HG03565 (cell line): ENCODE data around the gene STX8.
"Not testable (repeated sequence)": the region's sequence is repeated elsewhere in the genome, so short reads cannot be mapped to it uniquely, and the experiment has no call there.

Experiments
- ATAC-seq: cut with Tn5 transposase; IDR thresholded peaks from one replicate; pipeline ENCODE4 v1.9.1; 2021; ENCODE audit warnings: mild to moderate bottlenecking, moderate library complexity; ENCODE audit not compliant: unreplicated experiment

Gene STX8

DNA sequence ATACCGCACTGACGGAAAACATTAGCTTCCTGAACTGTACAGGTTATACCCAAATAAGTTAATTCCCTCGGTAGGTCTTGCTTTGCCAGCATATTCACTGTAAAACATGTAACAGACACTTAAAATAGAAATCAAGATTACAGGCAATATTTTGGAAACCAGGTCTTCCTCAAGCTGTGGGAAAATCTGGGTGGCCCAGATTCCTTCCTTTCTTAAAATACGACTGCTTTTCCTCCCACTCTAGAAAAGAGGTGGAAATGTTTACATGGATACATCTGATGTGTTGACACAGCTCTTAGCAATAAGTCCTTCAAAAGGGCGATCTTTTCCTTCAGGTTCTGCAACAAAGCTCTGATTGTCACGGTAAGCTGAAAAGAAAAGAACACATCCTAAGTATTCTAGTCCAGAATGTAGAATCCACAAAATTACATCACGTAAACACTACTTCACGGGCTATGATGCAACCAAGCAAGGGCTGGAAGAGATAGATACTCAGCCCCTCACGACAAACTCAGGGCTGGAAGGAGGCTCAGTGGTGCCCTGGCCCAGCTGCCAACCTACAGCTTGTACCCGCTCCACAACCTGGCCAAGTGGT lies 18.4 kb downstream of the STX8 start:
- no peak for ATAC-seq

DNA sequence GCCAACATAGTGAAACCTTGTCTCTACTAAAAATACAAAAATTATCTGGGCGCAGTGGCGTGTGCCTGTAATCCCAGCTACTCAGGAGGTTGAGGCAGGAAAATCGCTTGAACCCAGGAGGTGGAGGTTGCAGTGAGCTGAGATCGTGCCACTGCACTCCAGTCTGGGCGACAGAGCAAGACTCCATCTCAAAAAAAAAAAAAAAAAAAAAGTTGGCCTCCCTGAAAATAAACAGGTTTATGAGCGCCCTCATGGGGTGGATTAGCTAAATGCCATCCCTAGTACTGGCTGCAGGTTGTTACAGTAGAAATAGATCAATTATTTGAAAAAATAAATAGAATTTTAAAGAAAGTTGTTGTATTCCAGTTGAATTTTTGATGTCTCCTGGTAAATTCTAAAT lies 20.9 kb downstream of the STX8 start:
- ATAC-seq: not testable (repeated sequence)

DNA sequence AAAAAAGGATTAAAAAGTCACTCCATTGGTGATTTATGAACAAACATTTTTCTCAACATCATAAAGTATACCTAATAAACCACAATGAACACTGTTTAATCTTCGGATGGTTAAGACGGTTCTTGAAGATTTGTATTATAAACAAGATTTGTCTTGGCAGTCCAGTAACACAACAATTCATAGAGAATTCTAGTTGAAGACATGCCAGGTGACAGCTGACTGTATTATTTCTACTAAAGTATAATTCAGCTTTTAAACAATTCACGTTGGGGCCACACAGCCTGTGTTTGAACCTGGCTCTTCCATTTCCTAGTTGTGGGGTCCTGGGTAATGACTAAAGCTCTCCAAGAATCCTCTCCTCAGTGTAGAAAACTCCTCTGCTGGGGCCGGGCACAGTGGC lies 22.0 kb downstream of the STX8 start:
- ATAC-seq: no peak

DNA sequence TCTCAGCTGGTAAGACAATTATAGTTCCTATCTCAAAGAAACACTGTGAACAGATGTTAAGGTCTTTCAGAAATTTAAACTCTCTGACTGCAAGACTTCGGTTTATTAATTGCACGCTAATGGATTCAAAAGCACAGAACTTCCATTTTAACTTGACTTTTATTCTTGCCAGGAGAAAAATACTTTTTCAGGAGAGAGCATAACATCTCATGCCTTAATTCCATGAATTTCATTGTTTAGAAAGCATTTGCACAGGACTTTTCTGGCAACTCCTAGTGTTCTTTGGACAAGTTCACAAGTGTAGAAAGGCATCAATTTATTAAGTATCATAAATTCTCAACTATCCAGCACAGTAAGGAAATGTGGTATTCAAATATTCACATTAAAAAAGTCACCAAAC lies 22.4 kb downstream of the STX8 start:
- ATAC-seq: no peak

DNA sequence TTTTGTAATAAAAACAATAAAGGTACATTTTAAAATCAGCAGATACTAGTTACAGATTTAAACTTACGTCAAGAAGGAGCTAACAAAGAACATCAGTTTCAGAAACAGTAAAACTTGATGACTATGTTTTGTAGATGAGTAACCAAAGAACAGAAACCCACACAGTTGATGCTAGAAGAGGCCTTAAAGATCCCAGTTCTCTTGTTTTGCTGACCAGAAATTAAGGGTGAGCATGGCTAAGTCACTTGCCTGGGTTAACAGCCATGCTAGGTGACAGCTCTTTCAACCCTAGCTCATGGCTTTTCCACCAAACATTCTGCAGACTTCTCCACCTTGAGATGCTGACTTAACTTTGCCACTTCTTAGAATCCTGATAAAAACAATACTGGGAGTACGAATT lies 26.4 kb downstream of the STX8 start:
- no peak for ATAC-seq

DNA sequence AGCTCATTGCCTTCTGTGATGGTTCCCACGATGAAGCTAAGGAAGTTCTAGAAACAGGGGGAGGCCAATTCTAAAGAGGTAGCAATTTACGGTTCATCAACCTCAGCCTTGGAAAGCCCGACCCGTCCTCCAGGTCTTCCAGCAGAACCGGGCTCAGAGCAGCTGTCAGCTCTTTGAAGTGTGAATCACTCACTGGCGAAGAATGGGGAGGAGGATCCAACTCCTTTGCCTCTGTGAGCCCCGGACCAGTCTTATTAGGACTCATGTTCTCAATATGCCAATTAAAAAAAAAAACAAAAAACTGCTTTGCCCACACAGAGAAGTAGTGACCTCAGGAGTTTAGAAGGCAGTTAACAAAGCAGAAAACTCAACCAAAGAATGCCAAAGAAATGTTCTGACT lies 31.4 kb downstream of the STX8 start:
- no peak for ATAC-seq

DNA sequence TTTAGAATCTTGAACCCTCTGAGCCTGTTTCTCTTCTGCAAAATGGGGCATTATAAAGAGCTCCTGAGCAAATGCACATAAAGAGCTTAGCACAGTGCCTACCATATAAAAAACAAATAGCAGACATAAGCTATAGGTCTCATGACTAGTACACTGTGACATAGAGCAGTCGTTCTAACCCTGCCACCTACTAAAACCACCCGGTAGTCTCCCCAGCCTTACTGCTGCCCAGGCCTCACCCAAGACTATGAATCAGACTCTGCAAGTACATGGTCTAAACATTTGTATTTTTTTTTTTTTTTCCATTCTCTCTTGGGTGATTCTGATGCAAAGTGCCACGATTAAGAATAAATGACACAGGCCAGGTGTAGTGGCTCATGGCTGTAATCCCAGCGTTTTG lies 33.9 kb downstream of the STX8 start:
- ATAC-seq: no peak

DNA sequence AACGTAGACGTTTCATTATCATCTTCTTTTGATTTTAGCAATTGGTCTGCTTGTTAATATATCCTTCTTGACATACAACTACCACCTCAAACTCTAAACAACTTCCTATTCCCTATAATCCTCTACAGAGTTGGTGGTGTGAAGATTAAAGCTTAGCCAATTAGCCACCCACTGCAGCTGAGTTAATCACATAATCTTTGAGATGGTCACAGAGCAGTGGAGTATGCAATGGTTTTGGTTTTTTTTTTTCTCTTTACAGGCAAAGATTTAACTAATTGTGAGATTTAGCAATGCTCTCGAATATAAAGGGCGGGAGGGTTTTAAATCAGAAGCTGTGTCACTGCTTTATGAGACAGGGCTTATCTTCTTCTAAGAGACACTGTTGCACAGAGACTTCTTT lies 37.0 kb downstream of the STX8 start:
- ATAC-seq: no peak

DNA sequence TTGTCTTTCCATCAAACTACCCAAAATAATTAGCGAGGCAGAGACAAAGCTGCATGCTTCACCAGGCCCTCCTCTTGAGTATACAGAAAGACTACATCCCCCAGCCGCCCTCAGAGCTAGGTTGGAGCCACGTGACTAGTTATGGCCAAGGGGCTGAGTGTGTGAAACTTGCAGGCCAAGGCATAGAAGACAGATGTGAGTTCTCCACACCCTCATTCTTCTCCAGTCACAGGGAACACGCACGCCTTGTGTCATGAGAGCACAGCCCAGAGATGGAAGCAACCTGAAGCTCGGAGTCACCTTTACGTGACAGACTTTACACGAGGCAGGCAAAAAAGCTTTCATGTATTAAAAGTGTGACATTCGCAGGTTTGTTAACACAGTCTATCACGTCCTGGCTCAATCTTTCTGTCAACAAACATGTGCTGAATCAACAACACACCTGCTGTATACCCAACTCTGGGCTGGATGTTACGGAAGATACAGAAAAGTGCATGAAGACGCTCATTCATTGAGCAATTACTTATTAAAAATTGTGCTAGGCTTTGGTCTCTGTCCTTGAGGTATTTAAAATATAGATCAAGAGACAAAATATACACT lies 38.3 kb downstream of the STX8 start:
- ATAC-seq: no peak

DNA sequence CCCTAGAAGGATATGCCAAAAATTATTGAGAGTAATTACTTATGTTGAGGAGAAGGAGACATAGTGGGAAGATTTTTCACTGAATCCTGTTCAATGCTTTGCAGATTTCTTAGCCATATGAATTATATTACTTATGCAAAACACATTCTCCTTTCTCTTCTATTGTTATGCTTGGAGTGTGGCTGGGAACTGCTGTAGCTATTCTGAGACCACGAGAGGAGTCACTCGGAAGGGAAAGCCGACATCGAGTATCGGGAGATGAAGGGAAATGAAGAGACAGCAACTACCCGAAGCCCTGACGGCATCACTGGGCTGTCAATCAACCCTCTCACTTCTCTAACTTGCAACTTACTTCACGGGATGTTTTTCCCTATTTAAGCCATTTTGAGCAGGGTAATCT lies 39.6 kb downstream of the STX8 start:
- ATAC-seq: no peak

DNA sequence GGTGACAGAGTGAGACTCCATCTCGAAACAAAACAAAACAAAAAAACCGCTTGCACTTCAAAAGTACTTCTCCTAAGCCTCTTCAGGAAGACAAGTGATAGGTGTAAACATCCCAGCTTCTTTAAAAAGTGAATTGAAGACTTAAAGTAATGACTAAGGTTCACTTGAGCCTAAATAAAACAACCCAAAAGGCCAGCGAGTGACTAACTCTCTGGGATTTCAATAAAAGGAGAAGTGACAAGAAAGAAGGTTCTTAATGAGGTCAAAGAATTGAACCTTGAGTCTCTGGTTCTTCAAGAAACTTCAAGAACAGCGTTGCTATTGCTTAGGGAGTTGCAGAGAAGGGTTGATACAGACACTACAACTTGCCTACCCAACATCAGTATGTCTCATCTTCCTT lies 42.2 kb downstream of the STX8 start:
- ATAC-seq: no peak

DNA sequence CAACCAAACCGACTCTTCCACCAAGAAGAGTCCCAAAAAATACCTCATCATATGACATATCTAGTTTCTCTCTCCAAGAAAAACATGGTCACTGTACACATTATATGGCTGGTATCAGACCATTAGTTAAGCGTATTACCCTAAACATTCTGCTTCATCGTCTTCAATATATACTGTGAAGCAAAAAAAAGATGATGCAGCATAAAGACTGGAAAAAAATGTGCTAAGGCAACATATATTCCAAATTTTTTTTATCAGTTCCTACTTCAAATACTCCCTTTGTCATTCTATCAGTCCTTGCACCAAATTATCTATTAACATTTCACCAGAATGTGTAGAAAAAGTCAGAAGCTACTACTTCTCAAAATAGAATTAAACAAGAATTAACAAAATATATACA lies 42.9 kb downstream of the STX8 start:
- no peak for ATAC-seq

DNA sequence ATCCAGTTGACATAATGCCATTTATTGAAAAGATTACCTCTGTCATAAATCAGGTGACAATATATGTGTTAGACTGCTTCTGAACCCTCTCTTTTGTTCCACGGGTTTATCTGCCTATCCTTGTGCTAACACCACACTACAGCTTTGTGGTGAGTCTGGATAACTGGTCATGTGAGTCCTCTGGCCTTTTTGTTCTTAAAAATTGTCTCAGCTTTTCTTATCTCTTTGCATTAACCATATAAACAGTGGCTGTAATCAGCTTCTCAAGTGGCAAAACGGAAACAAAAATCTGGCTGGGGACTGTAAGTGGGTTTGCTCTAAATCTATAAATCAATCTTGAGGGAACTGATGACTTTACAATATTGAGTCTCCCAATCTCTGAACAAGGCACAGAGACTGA lies 44.6 kb downstream of the STX8 start:
- no peak for ATAC-seq

DNA sequence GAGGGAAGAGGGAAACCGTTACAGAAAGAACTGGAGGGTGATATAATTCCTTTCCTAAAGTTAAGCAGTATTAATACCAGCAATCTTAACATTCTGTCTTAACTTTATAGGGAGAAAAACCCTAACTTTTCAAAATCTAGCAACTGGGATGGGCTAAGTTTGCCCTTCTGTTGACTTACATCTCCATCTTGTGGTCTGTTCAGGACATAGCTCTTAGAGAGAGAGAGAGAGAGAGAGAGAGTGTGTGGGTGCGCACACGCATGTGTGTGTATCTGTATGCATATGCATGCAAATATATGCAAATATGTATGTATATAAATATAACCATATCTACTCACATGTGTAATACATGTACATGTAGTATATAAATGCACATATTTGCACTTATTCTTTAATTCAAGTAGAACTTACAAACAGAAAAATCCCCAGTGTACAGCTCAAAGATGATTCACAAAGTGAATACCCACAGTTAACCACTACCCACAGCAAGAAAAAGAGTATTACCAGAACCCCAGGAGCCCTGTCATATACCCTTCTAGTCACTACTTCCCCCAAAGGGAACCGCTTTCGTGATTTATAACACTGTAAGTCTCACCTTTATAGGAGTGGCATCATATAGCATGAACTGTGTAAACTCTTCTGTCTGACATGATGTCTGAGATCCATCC lies 46.5 kb downstream of the STX8 start:
- ATAC-seq: no peak

DNA sequence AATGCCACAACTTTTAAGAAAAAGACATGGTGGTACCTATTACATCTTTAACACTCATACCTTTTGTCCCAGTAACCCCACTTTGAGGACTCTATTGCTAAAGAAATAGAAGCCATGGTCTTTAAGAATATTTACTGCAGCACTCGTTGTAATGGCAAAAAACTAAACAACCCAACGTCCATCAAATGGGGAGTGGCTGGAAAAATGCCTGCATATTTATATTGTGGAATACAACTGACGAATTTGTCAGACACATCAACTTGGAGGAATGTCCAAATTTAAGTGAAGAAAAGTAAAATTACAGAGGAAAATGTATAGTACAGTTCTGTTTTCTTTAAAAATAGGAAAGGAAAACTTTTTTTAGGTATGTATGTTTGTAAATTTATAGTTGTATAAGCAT lies 47.8 kb downstream of the STX8 start:
- no peak for ATAC-seq

DNA sequence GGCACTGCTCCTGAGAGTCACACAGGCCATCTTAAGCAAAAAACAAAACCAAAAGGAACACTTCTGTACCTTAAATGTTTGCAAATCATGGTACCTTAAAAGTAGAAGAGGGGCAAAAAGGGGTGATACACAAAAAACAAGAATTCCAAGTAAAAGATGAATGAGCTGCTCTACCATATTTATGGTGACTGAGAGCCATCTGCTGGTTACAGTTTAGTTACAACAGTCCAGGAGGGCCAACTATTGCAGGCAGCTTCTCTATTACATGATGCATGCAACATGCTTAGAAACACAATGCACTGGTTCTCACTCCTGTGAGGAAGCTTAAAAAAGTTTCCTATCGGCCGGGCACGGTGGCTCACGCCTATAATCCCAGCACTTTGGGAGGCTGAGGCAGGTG lies 53.5 kb downstream of the STX8 start:
- no peak for ATAC-seq

DNA sequence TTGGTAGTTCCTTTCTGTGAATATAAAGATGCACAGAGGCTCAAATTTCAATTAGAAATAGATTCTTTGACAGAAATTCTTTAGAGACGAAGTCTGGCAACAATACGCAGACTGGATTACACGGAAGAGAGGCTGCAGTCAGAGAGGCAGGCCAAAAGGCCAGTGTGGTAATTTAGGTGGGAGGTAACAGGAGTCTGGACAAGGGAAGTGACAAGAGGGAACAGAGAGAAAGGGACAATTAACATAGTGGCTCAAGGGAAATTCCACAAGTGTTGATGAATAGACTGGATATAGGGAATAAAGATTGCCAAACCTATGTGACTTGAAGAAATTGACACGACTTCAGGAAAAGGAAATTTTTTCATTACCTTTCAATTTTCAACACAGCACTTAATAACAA lies 54.6 kb downstream of the STX8 start:
- no peak for ATAC-seq

DNA sequence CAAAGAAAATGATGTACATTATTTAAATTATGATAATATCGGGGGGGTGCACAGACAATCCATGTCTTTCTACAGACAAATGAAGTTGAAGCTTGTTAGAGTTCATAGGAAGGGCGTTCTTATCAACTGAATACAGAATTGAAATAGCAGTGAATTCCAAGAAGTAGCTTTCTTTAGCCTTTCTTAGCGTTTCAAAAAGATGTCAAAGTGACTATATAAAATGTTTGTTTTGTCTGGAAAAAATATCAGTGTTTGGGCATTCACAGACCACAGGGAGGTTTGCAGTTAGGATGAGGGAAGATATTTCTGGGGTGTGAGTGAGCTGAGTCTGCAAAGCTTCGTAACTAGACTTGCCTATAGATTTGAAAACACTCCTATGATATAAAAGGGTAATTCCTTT lies 55.0 kb downstream of the STX8 start:
- no peak for ATAC-seq

DNA sequence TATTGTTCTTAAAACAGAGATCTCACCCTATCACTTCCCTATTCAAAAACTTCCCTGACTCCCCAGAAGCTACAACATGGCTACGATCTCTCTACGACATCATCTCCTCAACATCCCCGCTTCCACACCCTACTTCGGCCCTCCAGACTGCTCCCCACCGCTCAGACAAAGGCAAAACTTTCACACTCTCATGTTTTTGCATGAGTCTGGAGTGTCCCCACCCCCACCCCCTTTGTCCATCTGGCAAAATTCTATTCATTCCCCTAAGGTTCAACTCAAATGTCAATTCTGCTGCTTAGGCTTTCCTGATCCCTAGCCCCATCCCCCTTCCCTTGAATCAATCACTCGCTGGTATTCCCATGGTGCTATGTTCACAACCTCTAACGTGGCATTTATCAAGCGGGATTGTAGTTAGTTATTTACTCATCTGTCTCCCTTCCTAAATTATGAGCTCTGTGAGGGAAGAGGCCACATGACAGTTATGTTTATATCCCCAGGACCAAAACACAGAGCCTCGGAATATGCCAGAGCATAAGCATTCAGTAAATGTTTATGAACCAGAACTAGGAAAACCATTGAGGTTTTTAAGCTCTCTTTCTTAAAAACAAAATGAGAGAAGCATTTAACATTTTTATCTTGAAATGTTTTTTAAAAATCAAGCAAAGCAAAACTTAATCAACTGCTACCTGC lies 55.9 kb downstream of the STX8 start:
- no peak for ATAC-seq

DNA sequence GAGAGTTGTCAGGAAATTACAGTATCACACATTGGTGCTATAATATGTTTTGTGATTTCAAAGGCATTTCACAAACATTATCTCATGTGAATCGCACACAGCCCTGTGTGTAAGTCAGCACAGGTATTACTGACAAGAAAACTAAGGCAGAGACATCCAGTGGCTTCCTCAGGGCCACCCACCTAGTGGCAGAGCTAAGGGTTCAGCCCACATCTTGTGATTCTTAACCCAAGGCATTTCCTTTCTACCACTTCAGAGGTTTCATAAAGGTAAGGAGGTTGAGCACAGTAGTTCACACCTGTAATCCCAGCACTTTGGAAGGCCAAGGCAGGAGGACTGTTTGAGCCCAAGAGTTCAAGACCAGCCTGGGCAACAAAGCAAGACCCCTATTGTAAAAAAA lies 58.2 kb downstream of the STX8 start:
- ATAC-seq: no peak

DNA sequence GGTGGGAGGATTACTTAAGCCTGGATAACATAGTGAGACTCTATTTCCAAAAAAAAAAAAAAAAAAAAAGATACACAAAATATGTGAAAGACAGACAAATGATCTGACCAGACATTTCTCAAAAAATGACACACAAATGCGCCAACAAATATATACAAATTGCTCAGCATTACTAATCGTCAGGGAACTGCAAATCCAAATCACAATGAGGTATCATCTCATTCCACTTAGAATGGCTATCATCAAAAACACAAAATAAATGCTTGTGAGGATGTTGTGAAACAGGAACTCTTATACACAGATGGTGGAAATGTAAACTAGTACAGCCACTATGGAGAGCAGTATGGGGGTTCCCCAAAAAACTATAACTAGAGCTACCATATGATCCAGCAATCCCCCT lies 62.4 kb downstream of the STX8 start:
- no peak for ATAC-seq
